Epithelial cell of proximal tubule (primary cell): ENCODE results near the gene AFF3. TPM values are rescaled to one million over a fixed set of nuclear protein-coding genes. Genes with fewer than 3 reads are reported as not detected.

Source experiments
- DNase-seq: peaks from one replicate; pipeline ENCODE4 v3.0.0-alpha.2; 2011; ENCODE audit warnings: low read depth
- H3K4me3 ChIP-seq: 2 replicates; pipeline ENCODE4 v1.5.1; 2011; ENCODE audit warnings: low read depth, mild to moderate bottlenecking, low read length
- CTCF ChIP-seq: conservative IDR thresholded peaks from 2 replicates; pipeline ENCODE4 v1.5.1; 2012; ENCODE audit warnings: low read depth, mild to moderate bottlenecking, low read length
- total RNA-seq: library from RNA; depleted of rRNA; stranded (reverse); fragments of >200 nt; gene quantifications from 2 replicates; pipeline ENCODE4 v1.2.3, GENCODE V29; 2015

AFF3 gene
- total RNA-seq, 1 donor from 2014 or later: 0.35 TPM

- TF ChIP-seq CTCF: no peak
- DNase-seq: no peak
- H3K4me3 ChIP-seq: no peak overlapping the region
These were observed 256.0 kb downstream of the AFF3 start for GRCh38 chr2:99886418-99886817.

GRCh38 chr2:99883358-99883757 is 259.0 kb downstream of the AFF3 start:
- no peak overlapping the region for H3K4me3 ChIP-seq
- DNase-seq: no peak
- no peak for TF ChIP-seq CTCF

GRCh38 chr2:99881901-99882591 is 260.3 kb downstream of the AFF3 start:
- no peak overlapping the region for H3K4me3 ChIP-seq
- DNase-seq: peak; percentile 76
- TF ChIP-seq CTCF: no peak

GRCh38 chr2:99880964-99881294 is 261.5 kb downstream of the AFF3 start:
- no peak overlapping the region for H3K4me3 ChIP-seq
- DNase-seq: no peak
- TF ChIP-seq CTCF: no peak

- H3K4me3 ChIP-seq: no peak overlapping the region
- TF ChIP-seq CTCF: no peak
- peak; percentile 87 for DNase-seq
These were observed 262.0 kb downstream of the AFF3 start for GRCh38 chr2:99880148-99880963.

GRCh38 chr2:99879481-99879880 is 262.9 kb downstream of the AFF3 start:
- no peak overlapping the region for H3K4me3 ChIP-seq
- DNase-seq: no peak

More at GRCh38 chr2:99879481-99879880, 262.9 kb downstream of the AFF3 start:
- TF ChIP-seq CTCF: no peak
